Measurements from ENCODE around the gene HYDIN.
"Not testable (repeated sequence)": the region's sequence is repeated elsewhere in the genome, so short reads cannot be mapped to it uniquely, and the experiment has no call there.

DNA sequence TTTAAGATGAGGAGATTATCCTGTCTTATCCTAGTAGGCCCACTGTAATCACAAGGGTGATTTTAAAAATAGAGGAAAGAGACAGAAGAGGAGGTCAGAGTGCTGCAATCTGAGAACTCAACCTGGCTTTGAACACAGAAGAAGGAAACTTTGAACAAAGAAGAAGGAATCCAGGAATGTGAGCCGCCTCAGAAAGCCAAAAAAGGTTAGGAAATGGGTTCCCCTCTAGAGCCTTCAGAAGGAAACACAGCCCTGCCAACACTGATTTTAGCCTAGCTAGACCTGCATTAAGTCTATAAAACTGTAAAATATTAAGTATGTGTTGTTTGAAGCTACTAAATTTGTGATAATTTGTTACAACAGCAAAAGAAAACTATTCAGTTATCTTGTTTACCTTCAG is 149.7 kb downstream of the HYDIN start:
- not testable (repeated sequence) for TF ChIP-seq POLR2AphosphoS5, CTCF, EP300 (IDR thresholded peaks at IDR 0.05)

Measured in sigmoid colon (tissue), 4 donors.